T-cell (primary cell): Measurements from ENCODE around the gene HES5. TPM values are rescaled to one million over a fixed set of nuclear protein-coding genes. Genes with fewer than 3 reads are reported as not detected.
"Not testable (repeated sequence)": the region's sequence is repeated elsewhere in the genome, so short reads cannot be mapped to it uniquely, and the experiment has no call there.

Experiments used
- ATAC-seq, 4 experiments: fragments of 200-7000 bp in 3 of 4; fragments of 150-1000 bp in 1 of 4; cut with Tn5 transposase; replicated peaks in 1 of 4; 1 replicate in 3 of 4; 2 replicates in 1 of 4; pipeline ENCODE4 v1.10.0; 2021; ENCODE audit warnings: moderate library complexity in 3 of 4, mild to moderate bottlenecking in 2 of 4, moderate number of reproducible peaks in 1 of 4
- CTCF ChIA-PET, 2 donors: fragments of 300-600 bp; sonication (Branson Sonifier 250); formaldehyde crosslinking; loops; one replicate each; lab custom pipeline; 2022; ENCODE audit warnings: antibody characterized with exemption in 2 of 2; lab: Charles Lee
- POLR2A ChIA-PET, 2 donors: fragments of 300-600 bp; sonication (Branson Sonifier 250); formaldehyde crosslinking; loops; one replicate each; lab custom pipeline; 2022; ENCODE audit warnings: antibody characterized with exemption in 2 of 2; lab: Charles Lee
- DNase-seq, 35 experiments: peaks; one replicate each; pipeline versions ENCODE4 v3.0.0 to v3.0.0-alpha.2; 2013 to 2023
- H3K27ac ChIP-seq: one replicate; pipeline ENCODE4 v1.5.1; 2013; ENCODE audit warnings: low read length
- H3K27me3 ChIP-seq, 2 experiments: replicated peaks in 1 of 2; 1 replicate in 1 of 2; 2 replicates in 1 of 2; pipeline versions ENCODE4 v1.6.1 to v1.7.0; 2013; ENCODE audit warnings: low read length in 1 of 2, mixed read lengths in 1 of 2; ENCODE audit not compliant: control insufficient read depth in 2 of 2, insufficient read depth in 2 of 2; ENCODE audit errors: extremely low read depth in 1 of 2
- H3K36me3 ChIP-seq, 2 donors: 1 replicate in 1 of 2; 2 replicates in 1 of 2; pipeline versions ENCODE4 v1.6.1 to v1.7.0; 2013; ENCODE audit warnings: low read length in 1 of 2; ENCODE audit not compliant: control insufficient read depth in 2 of 2, insufficient read depth in 1 of 2; ENCODE audit errors: extremely low read depth in 1 of 2
- H3K4me1 ChIP-seq, 2 experiments: 1 replicate in 1 of 2; 2 replicates in 1 of 2; pipeline versions ENCODE4 v1.6.1 to v1.7.0; 2013; ENCODE audit warnings: low read length in 2 of 2, mixed read lengths in 1 of 2; ENCODE audit not compliant: insufficient read depth in 2 of 2, control insufficient read depth in 1 of 2; ENCODE audit errors: extremely low read depth in 1 of 2
- H3K4me3 ChIP-seq, 2 donors: 1 replicate in 1 of 2; 2 replicates in 1 of 2; pipeline versions ENCODE4 v1.5.1 to v1.7.0; 2013; ENCODE audit warnings: mild to moderate bottlenecking in 2 of 2, low read length in 1 of 2, moderate library complexity in 1 of 2; ENCODE audit not compliant: control insufficient read depth in 1 of 2; ENCODE audit errors: extremely low read depth in 1 of 2
- H3K9me3 ChIP-seq: 2 replicates; pipeline ENCODE4 v1.7.0; 2013
- H3K27ac Mint-ChIP-seq, 2 donors: one replicate each; pipeline ENCODE4 v1.8.0; 2020 to 2021; ENCODE audit warnings: mild to moderate bottlenecking in 2 of 2, mixed read lengths in 2 of 2
- H3K27me3 Mint-ChIP-seq, 2 donors: one replicate each; pipeline ENCODE4 v1.8.0; 2021 to 2022; ENCODE audit warnings: mixed read lengths in 2 of 2
- H3K36me3 Mint-ChIP-seq: one replicate; pipeline ENCODE4 v1.8.0; 2021; ENCODE audit warnings: mixed read lengths
- H3K4me1 Mint-ChIP-seq, 3 donors: one replicate each; pipeline ENCODE4 v1.8.0; 2020 to 2022; ENCODE audit warnings: mixed read lengths in 3 of 3, mild to moderate bottlenecking in 1 of 3
- H3K4me3 Mint-ChIP-seq, 3 donors: one replicate each; pipeline ENCODE4 v1.8.0; 2020 to 2022; ENCODE audit warnings: mild to moderate bottlenecking in 3 of 3, mixed read lengths in 3 of 3, moderate library complexity in 3 of 3
- H3K9me3 Mint-ChIP-seq, 3 donors: one replicate each; pipeline ENCODE4 v1.8.0; 2020 to 2022; ENCODE audit warnings: mixed read lengths in 3 of 3
- WGBS: methylation state at CpG from one replicate; pipeline ENCODE4 v1.1.5; 2013; ENCODE audit warnings: missing lambda C conversion rate; ENCODE audit not compliant: insufficient coverage; 5-methylcytosine and 5-hydroxymethylcytosine counted together
- total RNA-seq, 35 experiments: library from RNA in 6 of 35; stranded (reverse) in 6 of 35; fragments of 120-200 nt in 1 of 35; gene quantifications; one replicate each; pipeline versions ENCODE4 v1.2.1 to v1.2.4 and lab custom pipeline; 2013 to 2026

HES5 gene
- total RNA-seq (not detected), total RNA-seq (lab: John Stamatoyannopoulos, UW) (0 to 0.27 (median 0) reads per million in 29 experiments)
- total RNA-seq (2013): not detected

- Mint-ChIP-seq H3K4me3 (peak within 1 kb of the TSS; percentile 67 to 81 (median 72)), H3K27me3 (peaks cover 0 to 31% of the 10 kb centered on the region in 2 donors), H3K4me1 (peaks cover 12 to 27% (median 25%) of the 10 kb centered on the region in 3 donors), H3K36me3 (no peaks in the 10 kb centered on the region), H3K9me3 (no peaks in the 10 kb centered on the region), H3K27ac (no peak within 1 kb of the TSS)
- WGBS: 2% methylated on average over 87 of the region's 91 CpGs
- H3K9me3 ChIP-seq: no peaks in the 10 kb centered on the region
- no peaks in the 10 kb centered on the region for H3K36me3 ChIP-seq
- no peak for ATAC-seq
- peak within 1 kb of the TSS; percentile 23 to 66 for H3K4me3 ChIP-seq
- peak in 2 of 35 experiments; percentile 31 to 47 for DNase-seq
- H3K27me3 ChIP-seq: peaks cover 0 to 76% of the 10 kb centered on the region in 2 experiments
- ChIA-PET POLR2A (no interaction called here), CTCF (no interaction called here)
- H3K4me1 ChIP-seq: peaks cover 15 to 53% of the 10 kb centered on the region in 2 experiments
- H3K27ac ChIP-seq: no peak within 1 kb of the TSS
Observed at GRCh38 chr1:2529784-2530512, at the start of gene HES5. Gene HES5 (minus strand): TSS chr1:2530263. CDS start chr1:2530164, 99 bp downstream.

- no CpG with 5 or more reads among the region's 4 CpGs for WGBS
- Mint-ChIP-seq H3K27me3 (no peaks in the 10 kb centered on the region), H3K36me3 (peaks cover 4% of the 10 kb centered on the region), H3K27ac (peak overlapping the region; percentile 94 to 96), H3K4me3 (peak overlapping the region; percentile 67 to 76 (median 75)), H3K4me1 (peaks cover 55 to 63% (median 60%) of the 10 kb centered on the region in 3 donors), H3K9me3 (peaks cover 0 to 5% (median 3%) of the 10 kb centered on the region in 3 donors)
- Histone ChIP-seq H3K4me1 (peaks cover 24 to 81% of the 10 kb centered on the region in 2 experiments), H3K27ac (peak overlapping the region; percentile 99), H3K36me3 (no peaks in the 10 kb centered on the region), H3K9me3 (no peaks in the 10 kb centered on the region), H3K4me3 (peak overlapping the region in 1 of 2 donors; percentile 17), H3K27me3 (no peaks in the 10 kb centered on the region)
- DNase-seq: peak in 1 of 35 experiments; percentile 44
- no peak for ATAC-seq
- POLR2A ChIA-PET: no interaction called here
- CTCF ChIA-PET: interaction anchor here in 1 of 2 donors (1.3 to 1.4 kb wide), 3 partner anchors 9 to 54 kb away, joined by 3 to 4 read pairs (median 3); no protein-coding TSS in a partner anchor
Observed at GRCh38 chr1:2578758-2579118, 48.7 kb upstream of the HES5 start.

- Histone ChIP-seq H3K4me3 (peak overlapping the region; percentile 51 to 56), H3K4me1 (peaks cover 18 to 69% of the 10 kb centered on the region in 2 experiments), H3K27ac (peak overlapping the region; percentile 99)
- Mint-ChIP-seq H3K4me3 (peak overlapping the region; percentile 67 to 76 (median 75)), H3K9me3 (peaks cover 2 to 16% (median 13%) of the 10 kb centered on the region in 3 donors), H3K4me1 (peaks cover 47 to 57% (median 56%) of the 10 kb centered on the region in 3 donors), H3K27ac (peak overlapping the region; percentile 94 to 96)
- H3K27me3 ChIP-seq, H3K36me3 ChIP-seq, H3K27me3 Mint-ChIP-seq, H3K36me3 Mint-ChIP-seq, H3K9me3 ChIP-seq: not testable (repeated sequence)
- ChIA-PET CTCF (interaction anchor here (0.7 to 1.5 kb wide), 6 partner anchors 10 to 378 kb away, joined by 3 to 5 read pairs (median 4); no protein-coding TSS in a partner anchor), POLR2A (interaction anchor here in 1 of 2 donors (0.5 to 0.7 kb wide), 3 partner anchors 8 to 38 kb away, joined by 3 to 4 read pairs (median 3); no protein-coding TSS in a partner anchor)
- 8% methylated on average over 10 of the region's 23 CpGs for WGBS
- DNase-seq: peak in 22 of 35 experiments; percentile 24 to 77 (median 39)
- peak; percentile 11 to 46 (median 24) for ATAC-seq
Observed at GRCh38 chr1:2577565-2578075, 47.6 kb upstream of the HES5 start.

- ATAC-seq (no peak), DNase-seq (no peak)
- Mint-ChIP-seq H3K27ac (peak overlapping the region; percentile 43 to 52), H3K27me3 (no peaks in the 10 kb centered on the region), H3K4me3 (peak overlapping the region in 1 of 3 donors; percentile 20), H3K4me1 (peaks cover 35 to 45% (median 42%) of the 10 kb centered on the region in 3 donors), H3K9me3 (peaks cover 2 to 18% (median 13%) of the 10 kb centered on the region in 3 donors), H3K36me3 (peaks cover 4% of the 10 kb centered on the region)
- H3K4me1 ChIP-seq: peaks cover 15 to 56% of the 10 kb centered on the region in 2 experiments
- CTCF ChIA-PET: no interaction called here
- no peaks in the 10 kb centered on the region for H3K36me3 ChIP-seq
- no peak overlapping the region for H3K27ac ChIP-seq
- H3K27me3 ChIP-seq: no peaks in the 10 kb centered on the region
- H3K9me3 ChIP-seq: no peaks in the 10 kb centered on the region
- 89% methylated on average over 11 of the region's 23 CpGs for WGBS
- no peak overlapping the region for H3K4me3 ChIP-seq
- POLR2A ChIA-PET: no interaction called here
Observed at GRCh38 chr1:2575801-2576663, 46.0 kb upstream of the HES5 start.

GRCh38 chr1:2574350-2574749, 44.3 kb upstream of the HES5 start:
- Histone ChIP-seq H3K4me3 (no peak overlapping the region), H3K27ac (no peak overlapping the region), H3K4me1 (peaks cover 13 to 40% of the 10 kb centered on the region in 2 experiments), H3K36me3 (no peaks in the 10 kb centered on the region), H3K9me3 (no peaks in the 10 kb centered on the region), H3K27me3 (no peaks in the 10 kb centered on the region)
- DNase-seq: no peak
- Mint-ChIP-seq H3K9me3 (peaks cover 2 to 18% (median 13%) of the 10 kb centered on the region in 3 donors), H3K4me3 (no peak overlapping the region), H3K36me3 (peaks cover 4% of the 10 kb centered on the region), H3K27ac (no peak overlapping the region), H3K27me3 (no peaks in the 10 kb centered on the region), H3K4me1 (peaks cover 21 to 31% (median 30%) of the 10 kb centered on the region in 3 donors)
- ATAC-seq: no peak
- WGBS: 79% methylated on average over 6 of the region's 9 CpGs
- ChIA-PET CTCF (no interaction called here), POLR2A (no interaction called here)
